Measurements from ENCODE around the gene RAVER1.
A peak's percentile ranks its signal among the peaks of the same experiment; 100 is the strongest.
"Not testable (repeated sequence)": the region's sequence is repeated elsewhere in the genome, so short reads cannot be mapped to it uniquely, and the experiment has no call there.

RAVER1 gene

DNA sequence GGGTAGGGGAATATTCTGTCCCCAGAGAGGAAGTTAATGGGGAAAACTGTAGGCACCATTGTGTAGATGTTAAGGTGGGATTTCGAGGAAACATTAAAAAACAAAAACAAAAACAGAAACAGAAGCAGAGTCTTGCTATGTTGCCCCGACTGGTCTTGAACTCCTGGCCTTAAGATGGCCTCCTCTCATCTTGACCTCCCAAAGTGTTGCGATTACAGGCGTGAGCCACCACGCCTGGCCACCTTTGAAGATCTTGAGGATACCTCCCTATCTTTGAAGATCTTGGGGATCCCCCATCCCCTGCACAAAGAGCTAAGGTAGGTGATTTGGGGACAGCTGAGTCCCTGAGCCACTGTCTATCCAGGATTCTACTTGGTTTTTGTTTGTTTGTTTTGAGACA, 6.6 kb upstream of the RAVER1 start:
- no peak for DNase-seq

DNA sequence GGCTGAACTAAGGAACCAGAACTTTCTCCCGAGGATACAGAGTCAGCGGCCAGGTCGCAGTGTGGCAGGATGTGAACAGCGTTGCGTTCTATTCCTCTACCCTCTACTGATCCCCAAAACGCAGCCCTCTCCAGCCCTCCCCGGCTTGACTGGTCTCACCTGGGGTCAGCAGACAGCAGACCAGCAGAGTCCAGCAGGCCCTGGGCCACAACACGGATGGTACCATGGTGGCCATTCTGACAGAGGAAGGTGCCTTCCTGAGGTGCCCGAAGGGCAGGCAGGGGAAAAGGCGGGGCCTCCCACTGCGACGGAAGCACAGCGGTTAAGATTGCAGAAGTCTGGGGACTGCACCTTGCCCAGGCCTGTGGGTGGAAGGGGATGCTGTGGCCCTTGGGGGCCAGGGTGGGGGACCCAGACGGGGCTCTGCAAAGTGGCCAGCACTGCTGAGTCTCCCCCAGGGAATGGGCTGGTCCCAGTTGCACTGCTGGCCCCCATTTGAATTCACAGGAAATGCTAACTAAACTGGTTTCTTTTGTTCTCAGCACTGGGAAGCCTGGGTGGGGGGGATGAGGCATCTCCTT, 6.1 kb upstream of the RAVER1 start, which contains the start of gene ICAM3:
ICAM3 (minus strand) TSS at position 245 of the 581 bp plus-strand sequence; CDS start at position 235, 10 bp downstream.
- DNase-seq = peak; percentile 60 to 61

DNA sequence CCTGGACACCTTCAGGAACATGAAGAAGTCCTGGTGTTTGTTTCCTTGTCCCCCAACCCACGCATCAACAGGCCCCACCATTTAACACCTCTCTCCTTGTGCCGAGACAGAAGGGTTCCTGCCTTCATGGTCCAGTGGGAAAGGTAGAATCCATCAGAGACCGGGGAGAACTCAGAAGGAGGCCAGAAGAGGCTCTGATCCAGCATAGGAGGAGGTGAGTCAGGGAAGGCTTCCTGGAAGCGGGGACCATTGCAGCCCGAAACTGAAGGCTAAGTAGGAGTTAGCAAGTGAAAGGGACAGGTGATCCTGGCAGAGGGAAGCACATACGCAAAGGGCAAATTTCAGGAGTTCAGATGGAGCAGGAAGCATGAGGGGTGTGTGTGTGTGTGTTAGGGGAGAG, 5.6 kb upstream of the RAVER1 start:
- DNase-seq = no peak

DNA sequence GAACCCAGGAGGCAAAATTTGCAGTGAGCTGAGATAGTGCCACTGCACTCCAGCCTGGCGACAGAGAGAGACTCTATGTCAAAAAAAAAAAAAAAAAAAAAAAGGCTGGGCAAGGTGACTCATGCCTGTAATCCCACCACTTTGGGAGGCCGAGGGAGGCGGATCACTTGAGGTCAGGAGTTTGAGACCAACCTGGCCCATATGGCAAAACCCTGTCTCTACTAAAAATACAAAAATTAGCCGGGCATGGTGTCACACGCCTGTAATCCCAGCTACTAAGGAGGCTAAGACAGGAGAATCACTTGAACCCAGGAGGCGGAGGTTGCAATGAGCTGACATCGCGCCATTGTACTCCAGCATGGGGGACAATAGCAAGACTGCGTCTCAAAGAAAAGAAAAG, 3.4 kb upstream of the RAVER1 start:
- DNase-seq = not testable (repeated sequence)

DNA sequence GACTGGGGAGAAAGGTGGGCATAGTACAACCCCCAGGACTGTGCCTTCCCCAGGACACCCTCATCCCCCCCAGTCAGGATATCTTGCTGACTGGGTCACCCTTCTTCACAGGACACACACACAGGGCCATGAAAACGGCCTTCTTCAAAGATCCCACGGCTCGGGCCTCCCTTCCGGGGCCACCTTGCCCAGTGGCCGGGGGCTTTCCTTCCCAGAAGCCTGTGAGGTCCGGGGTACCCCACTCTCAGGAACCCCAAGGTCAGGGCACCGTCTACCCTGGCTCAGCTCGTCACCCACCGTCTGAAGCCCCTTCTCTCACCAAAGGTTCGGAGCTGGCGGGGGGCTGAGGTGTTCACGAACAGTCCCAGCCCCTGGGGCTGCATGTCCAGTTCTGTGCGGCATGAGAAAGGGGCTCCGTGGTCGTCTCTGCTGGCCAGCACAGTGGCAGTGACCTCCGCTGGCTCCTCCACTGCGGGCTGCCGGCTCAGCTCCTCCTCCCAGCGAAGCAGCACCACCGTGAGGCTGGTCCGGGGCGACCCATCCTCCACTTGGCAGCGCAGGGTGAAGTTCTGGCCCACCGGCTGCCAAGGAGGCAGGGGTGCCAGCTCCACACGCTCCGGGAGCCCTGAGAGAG, 2.1 kb upstream of the RAVER1 start:
- no peak for DNase-seq

DNA sequence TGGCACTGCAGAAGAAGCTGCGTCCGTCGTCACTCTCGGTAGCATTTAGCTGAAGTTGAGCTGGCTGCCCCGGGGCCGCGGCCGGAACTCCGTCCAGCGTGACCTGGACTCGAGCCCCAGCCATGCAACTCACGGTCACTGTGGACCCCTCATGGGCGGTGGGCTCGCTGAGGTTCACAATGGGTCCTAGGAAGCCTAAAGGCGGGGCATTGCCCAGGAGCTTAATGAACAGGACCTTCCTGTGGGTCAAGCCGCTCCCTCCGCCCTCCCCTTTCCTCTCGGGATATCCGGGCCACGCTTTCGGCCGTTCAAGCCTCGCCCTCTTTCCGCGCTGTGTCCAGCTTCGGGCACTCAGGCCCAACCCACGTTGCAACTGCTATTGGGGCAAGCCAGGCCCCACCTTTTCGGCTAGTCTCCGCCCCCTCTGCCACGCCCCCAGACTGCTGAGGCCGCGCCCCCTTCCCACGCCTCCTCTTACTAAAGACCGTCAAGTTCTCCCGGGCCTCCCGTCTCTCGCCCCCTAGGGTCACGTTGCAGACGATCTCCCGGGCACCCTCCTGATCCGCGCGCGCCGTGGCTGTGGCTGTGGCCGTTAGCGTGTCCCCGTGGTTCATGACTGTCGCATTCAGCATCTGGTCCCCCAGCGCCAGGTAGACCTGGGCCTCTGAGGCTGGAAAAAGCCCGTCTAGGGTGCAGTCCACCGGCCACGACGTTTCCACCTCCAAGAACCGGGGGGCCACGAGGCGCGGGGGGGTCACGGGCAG, 1.4 kb upstream of the RAVER1 start:
- peak; percentile 48 to 66 for DNase-seq

DNA sequence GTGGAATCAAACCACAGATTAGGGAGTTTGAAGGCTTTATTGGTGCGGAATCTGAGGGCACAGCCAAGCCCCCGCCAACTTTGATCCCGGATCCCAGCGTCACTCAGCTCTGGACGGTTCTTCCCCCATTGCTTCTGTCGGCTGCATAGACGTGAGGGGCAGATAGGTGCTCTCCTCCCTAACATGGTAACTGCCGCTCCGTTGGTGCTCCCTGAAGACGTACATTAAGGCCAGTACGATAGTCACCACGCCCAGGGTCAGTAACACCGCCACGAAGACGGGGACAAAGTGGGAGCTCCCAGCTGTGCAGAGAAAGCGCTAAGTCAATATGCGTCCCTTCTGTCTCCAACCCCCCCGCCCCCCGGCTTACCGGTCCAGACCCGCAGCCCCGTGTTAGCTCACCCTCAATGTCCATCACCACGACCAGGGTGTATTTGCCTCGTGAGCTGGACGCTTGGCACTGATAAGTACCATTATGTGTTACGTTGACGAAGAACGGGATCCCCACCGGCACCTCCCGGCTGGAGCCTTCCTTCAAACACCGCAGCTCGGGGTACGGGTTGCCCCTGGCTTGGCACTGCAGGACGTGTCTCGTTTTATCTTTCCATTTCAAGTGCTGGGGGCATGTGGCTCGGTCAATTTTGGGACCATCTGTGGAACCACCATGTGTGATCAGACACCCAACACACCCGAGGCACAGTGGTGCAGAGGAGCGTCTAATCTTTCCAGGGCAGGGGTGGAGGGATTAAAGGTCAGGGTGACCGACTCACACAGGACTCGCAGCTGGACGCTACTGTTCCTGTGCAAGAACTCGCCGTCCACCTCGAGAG, 644 bp upstream of the RAVER1 start:
- DNase-seq = no peak

DNA sequence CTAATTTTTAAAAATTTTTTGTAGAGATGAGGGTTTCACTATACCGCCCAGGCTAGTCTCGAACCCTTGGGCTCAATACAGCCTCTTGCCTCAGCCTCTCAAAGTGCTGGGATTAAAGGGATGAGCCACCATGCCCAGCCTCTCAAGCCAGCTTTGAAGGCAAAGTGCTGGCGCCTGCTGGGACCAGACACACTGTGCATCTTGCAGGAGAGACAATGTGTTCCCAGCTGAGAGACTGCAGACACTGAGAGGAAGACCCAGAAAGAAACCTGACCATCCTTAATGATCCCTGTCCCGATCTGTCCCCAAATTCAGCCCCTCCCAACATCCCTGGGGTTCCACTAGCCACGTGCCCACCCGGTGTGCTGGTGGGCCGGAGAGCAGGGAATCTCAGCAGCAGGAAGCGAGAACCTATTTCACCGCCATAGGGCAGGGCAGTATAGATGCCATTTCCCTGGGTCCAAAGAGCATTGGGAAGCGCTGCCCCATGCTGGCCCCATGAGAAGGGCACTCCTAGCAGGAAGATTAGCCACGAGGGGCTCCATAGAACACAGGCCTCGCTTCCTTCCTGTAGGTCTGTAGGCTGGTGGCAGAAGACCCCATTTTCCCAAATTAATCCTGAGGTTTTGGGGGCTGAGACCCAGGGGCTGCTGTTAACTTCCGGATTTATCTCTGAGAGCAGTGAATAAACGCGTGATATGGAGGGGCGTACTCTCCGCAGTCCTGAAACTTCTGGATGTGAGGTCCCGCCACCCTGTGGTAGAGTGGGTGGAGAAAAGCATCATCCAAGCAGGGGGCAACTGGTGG, 968 bp downstream of the RAVER1 start:
- DNase-seq = no peak

DNA sequence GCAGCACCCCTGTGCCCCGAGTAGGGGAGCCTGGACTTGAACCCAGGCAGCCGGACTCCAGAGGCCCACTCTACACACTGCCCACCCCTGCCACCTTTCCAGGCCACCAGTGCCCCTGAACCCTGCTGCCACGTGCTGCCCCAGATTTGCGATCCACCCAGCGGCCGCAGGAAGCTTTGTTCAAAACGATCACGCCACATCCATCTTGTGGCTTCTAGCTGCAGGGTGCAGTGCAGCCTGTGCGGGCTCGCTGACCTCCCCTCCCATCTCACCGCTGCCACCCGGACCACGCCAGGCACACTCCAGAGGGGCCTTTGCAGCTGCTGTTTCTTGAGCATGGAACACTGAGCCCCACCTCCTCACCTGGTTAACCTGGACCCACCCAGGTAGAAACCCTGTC, 3.8 kb downstream of the RAVER1 start:
- DNase-seq = no peak

DNA sequence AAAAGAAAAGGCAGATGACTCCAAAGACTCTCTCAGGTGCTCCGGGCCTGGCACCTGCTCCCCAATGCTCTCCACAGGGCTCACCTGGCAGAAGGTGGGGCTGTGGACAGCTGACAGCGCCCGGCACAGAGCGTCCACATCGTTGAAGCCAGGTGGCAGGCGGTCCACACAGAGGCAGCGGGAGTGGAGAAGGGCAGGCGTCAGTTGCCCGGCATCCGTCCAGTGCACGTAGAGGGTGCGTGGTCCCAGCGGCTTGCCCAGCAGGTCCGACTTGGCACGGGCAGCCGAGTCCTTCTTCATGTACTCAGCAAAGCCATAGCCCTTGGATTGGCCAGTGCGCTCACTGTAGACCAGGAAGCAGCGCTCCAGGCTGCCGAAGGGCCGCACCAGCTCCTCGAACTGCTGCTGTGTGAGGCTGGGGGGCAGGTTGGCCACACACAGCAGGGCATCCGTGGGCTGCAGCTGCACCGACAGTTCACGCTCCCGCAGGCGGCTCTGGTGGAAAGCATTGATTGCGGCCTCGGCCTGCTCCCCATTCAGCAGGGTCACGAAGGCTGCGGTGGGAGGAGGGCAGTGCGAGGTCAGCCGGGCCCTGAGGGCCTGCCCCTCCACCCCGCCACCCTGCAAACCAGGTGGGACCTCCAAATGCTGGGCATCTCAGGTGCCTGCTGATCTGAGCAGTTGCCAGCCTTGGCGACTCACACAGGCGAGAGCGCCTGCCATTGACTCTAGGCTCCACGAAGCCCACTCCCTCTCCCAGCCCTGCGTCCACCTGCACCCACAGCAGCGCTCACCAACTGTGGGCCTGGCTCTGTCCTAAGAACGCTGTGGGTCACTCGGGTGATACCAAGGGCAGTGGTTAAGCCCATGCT, 4.5 kb downstream of the RAVER1 start:
- no peak for DNase-seq

DNA sequence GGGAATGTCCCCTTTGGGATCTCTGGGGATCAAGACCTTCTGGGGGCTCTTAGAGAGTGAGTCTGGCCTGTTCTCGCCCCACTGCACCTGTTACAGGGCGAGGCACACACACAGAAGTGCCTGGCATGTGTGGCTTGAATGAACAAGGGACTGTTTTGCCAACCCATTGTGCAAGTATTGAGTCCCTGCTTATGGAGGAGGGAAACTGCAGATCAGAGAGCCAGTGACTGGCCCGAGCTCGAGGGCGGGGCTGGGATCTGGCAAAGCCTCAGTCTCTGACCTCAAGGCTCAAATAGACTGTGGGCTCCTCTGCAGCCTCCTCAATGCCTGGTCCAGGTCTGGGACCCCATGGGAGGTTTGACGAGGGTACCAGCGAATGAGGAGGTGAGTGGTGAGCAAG, 5.5 kb downstream of the RAVER1 start:
- no peak for DNase-seq

DNA sequence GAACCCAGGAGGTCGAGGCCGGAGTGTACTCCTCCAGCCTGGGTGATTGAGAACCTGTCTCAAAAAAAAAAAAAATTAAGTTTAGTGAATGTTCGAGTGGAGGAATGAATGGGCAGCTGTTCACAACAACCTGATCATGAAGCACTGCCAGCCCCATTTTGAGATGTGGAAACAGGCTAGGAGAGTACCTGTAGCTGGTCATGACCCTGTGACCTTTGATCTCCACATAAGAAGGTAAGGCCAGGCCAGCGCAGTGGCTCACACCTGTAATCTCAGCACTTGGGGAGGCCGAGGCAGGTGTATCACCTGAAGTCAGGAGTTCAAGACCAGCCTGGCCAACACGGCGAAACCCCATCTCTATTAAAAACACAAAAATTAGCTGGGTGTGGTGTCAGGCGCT, 7.6 kb downstream of the RAVER1 start:
- no peak for DNase-seq

DNA sequence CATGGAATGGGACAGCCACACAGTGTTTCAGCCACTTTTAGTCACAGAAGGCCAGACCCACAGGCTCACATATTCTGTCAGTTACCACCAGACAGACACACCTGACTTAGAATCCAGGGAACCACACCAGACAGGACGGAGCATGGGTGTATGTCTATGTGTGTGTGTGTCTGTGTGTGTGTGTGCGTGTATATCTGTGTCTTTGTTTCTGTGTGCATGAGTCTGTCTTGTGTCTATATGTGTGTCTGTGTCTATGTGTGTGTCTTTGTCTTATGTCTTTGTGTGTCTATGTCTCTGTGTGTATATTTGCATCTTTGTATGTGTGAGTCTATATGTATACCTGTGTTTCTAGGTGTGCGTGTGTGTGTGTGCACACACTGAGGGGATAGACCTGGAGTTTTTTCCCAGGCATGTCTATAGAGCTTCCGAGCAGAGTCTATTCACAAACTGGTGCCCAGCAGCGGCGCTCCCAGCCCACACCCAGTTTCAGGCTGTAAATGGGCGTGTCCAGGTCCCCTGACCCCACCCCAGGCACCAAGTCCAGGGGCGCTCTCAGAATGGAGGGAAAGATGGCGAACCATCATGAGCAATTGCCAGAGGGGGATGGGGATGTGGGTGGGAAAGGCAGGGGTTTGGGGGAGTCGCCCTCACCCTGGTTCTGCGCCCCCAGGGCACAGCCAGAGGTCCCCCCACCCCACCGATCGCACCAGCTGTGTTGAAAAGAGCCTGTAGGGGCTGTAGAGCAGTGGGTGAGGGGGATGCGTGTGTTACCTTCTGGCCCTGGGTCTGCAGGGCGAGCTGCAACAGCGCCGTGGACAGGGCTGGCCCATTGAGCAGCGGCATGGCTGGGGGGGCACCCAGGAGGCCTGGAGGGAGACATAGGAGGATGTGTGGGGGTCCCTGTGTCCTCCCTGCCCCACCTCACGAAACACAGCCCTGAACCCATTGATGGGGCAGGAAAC, 11.2 kb downstream of the RAVER1 start:
- no peak for DNase-seq

DNA sequence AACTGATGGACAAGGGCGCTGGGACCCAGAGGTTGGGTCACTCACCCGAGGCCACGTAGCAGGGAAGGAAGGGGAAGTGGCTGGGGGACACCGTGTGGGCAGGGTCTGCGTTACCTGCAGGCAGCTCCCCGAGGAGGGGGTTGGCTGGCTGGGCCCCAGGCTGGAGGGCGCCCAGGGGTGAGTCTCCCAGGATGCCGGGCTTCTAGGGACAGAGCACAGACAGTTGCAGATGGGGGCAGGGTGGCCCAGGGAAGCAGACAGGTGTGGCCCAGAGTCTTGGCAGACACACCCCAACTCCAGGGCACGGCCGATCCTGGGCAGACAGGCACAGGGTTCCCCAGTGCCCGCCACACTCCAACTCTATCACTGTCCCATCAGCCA, 11.9 kb downstream of the RAVER1 start:
- no peak for DNase-seq

DNA sequence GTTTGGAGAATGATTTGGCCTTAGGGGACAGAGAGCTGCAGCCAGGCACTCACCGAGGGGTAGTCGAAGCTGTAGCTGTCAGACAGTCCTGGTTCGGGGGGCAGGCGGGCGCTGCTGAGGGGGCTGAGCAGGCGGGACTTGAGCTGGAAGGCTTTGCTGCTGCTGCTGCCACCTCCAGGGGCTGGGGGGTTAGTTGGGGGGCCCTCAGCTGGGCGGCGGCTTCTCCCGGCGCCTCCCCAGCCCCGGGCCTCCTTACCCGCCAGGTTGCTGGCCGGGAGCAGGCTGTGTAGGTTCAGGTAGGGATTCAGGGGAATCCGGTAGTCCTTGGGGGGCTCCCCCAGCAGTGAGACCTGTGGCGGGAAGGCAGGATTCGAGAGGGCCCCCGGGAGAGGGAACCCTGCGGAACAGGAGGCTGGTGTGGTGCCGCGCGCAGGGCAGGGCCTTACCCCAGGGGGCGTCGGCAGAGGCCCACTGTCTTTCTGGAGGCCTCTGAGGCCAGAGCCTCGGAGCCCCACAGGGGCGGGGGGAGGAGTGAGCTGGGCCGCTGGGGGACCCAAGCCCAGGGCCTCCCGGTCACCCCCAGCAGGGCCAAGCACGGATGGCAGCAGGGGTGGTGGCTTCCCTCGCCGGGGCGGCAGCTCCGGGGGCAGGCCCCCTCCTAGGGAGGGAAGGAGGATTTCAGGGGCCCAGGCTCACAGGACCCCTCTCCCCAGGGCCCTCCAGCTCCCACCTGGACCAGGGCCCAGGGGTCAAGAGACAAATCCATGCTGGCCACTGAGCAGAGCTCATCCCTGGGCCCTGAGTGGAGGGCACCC, 12.5 kb downstream of the RAVER1 start:
- no peak for DNase-seq

DNA sequence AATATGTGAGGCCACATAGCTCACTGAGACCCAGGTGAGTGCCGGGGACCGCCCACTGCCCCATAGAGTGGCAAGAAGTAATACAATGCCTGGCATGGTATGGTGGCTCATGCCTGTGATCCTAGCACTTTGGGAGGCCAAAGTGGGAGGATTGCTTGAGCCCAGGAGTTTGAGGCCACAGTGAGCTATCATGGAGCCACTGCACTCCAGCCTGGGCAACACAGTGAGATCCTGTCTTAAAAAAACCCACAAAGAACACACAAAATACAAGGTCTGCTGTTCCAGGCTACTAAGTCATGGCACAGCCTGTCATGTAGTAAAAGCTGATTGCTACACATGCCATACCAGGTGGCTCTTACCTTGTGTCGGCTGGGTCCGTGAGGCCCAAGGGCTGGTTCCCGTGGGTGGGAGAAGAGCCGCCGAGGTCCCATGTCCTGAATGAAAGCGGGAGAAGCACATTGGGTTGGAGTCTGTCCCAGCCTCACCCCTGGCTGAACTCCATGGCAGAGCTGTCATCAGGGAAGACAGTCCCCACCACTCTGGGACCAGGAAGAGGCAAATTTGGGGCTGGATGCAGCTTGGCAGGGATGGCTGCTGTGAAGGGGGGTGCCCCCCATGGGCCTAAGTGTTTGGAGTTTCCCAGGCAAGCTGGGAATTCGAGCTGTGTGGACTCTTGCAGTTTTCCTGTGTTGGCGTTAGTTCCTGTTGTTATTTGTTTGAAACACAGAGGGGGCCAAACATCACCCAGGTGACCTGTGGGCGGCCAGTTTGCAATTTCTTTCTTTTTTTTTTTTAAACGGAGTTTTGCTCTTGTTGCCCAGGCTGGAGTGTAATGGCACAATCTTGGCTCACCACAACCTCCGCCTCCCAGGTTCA, 14.3 kb downstream of the RAVER1 start:
- no peak for DNase-seq

DNA sequence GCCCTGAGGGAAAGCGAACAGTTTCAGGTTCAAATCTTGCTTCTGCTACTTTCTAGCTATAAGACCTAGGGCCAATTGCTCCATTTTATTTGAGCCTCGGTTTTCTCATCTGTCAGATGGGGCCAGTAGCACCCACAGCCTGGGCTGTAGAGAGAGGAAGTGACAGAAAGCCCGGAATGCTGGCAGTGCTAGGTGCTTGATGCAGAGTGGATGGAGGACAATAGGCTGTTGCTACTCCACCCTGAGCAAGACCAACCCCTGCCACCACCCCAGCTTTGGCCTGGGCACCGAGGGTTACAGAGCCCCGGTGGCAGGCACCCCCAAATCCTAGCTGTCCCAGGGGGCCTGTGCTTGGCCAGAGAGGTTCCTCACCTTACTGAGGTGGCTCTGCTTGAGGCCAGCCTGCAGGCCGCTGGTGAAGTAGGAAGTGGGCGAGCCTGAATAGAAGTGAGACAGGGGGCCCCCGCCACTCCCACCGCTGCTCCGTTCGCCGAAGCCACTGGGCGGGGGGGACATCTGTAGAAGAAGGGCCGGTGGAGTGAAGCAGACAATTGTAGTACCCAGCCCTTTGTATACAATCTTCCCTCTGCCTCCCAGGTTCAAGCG, 15.4 kb downstream of the RAVER1 start:
- no peak for DNase-seq
